ENCODE results near the gene KRTAP4-9.

- TF ChIP-seq POLR2AphosphoS5 (IDR thresholded peaks at IDR 0.05) (no peak), CTCF (IDR thresholded peaks at IDR 0.05) (no peak), EP300 (IDR thresholded peaks at IDR 0.05) (no peak)
Measured at GRCh38 chr17:41131979-41132378, 26.8 kb downstream of the KRTAP4-9 start.
